ENCODE measurements around the gene CNTNAP5. TPM values are rescaled to one million over a fixed set of nuclear protein-coding genes. Genes with fewer than 3 reads are reported as not detected.

CNTNAP5 gene
- total and polyA plus RNA-seq, 2 donors (not counting 3 experiments of a cell fraction or from before 2014, with no cell fraction given): not detected

- no peak for TF ChIP-seq JUN (IDR thresholded peaks at IDR 0.05; ENCODE audit: borderline replicate concordance, insufficient read depth, insufficient read length, low read depth)
- no peak for TF ChIP-seq POLR2AphosphoS5 (IDR thresholded peaks at IDR 0.05; ENCODE audit: insufficient read depth, low read depth, low read length)
- no peak for TF ChIP-seq EZH2 (IDR thresholded peaks at IDR 0.05; ENCODE audit: borderline replicate concordance, low read depth, low read length, severe bottlenecking)
- no peak for TF ChIP-seq GATA2 (IDR thresholded peaks at IDR 0.05; ENCODE audit: insufficient read depth, insufficient read length, low read depth, low read length)
- TF ChIP-seq FOS (IDR thresholded peaks at IDR 0.05; ENCODE audit: borderline replicate concordance, insufficient read depth, low read length): no peak
- no peak for TF ChIP-seq POLR2A (IDR thresholded peaks at IDR 0.05; ENCODE audit: low read depth, low read length)
- no peak for TF ChIP-seq CTCF (IDR thresholded peaks at IDR 0.05; ENCODE audit: extremely low read depth in 1 of 2, insufficient read depth in 1 of 2, low read depth in 1 of 2, low read length in 2 of 2)
- TF ChIP-seq MAX (IDR thresholded peaks at IDR 0.05; ENCODE audit: insufficient read depth, insufficient read length): no peak
- TF ChIP-seq MYC (IDR thresholded peaks at IDR 0.05; ENCODE audit: low read depth, low read length): no peak
- FAIRE-seq (no peak), DNase-seq (ENCODE audit: low read depth, low spot score) (no peak)
- Histone ChIP-seq H3K9me3 (replicated peaks; ENCODE audit: control insufficient read depth, insufficient read depth, low read length) (peaks cover 10% of the 10 kb centered on the region), H3K4me3 (replicated peaks in 1 of 3; ENCODE audit: insufficient read depth in 1 of 3, low read depth in 1 of 3, low read length in 3 of 3) (no peak overlapping the region), H3K4me2 (ENCODE audit: insufficient read depth, low read length) (no peak overlapping the region), H3K27ac (ENCODE audit: insufficient read depth, low read depth, low read length) (no peak overlapping the region), H3K4me1 (ENCODE audit: control insufficient read depth, extremely low read depth, insufficient read depth, low read length) (no peaks in the 10 kb centered on the region), H2AFZ (ENCODE audit: low read depth, low read length) (no peak overlapping the region), H3K36me3 (ENCODE audit: control insufficient read depth in 2 of 2, extremely low read depth in 1 of 2, insufficient read depth in 2 of 2, low read length in 2 of 2) (no peaks in the 10 kb centered on the region), H3K27me3 (ENCODE audit: control insufficient read depth in 2 of 2, insufficient read depth in 2 of 2, low read length in 2 of 2) (no peaks in the 10 kb centered on the region), H4K20me1 (replicated peaks; ENCODE audit: control insufficient read depth, extremely low read depth, insufficient read depth, low read length) (no peaks in the 10 kb centered on the region), H3K9me1 (replicated peaks; ENCODE audit: control insufficient read depth, extremely low read depth, insufficient read depth, low read length) (no peaks in the 10 kb centered on the region), H3K9ac (replicated peaks; ENCODE audit: extremely low read depth, insufficient read depth, low read length) (no peak overlapping the region), H3K79me2 (ENCODE audit: control insufficient read depth, insufficient read depth, low read length) (no peaks in the 10 kb centered on the region)
- intact Hi-C loops (cut with micrococcal nuclease) (no loop called here), dilution Hi-C loops (cut with MboI; ENCODE audit: extremely low pct_ligation_motif_present, low sequenced_read_pairs) (no loop called here)
- no TSS peak for BruUV-seq (replicated peaks)
- POLR2A ChIA-PET: no interaction called here
- CTCF ChIA-PET: interaction anchor here (1.4 kb wide), 1 partner anchor 13 kb away, joined by 3 read pairs; no protein-coding TSS in a partner anchor
Measured at GRCh38 chr2:124756048-124756447, 731.0 kb downstream of the CNTNAP5 start.

All from endothelial cell of umbilical vein (primary cell).